NCI-H345 treated with DMSO at 0.1 percent for 48 hours (cell line): Measurements from ENCODE around the gene LDLRAD3.
A peak's percentile ranks its signal among the peaks of the same experiment; 100 is the strongest.

Experiments
- DNase-seq: peaks from one replicate; lab custom pipeline; 2025; ENCODE audit not compliant: unreplicated experiment; lab: John Stamatoyannopoulos, UW

LDLRAD3 gene

DNA sequence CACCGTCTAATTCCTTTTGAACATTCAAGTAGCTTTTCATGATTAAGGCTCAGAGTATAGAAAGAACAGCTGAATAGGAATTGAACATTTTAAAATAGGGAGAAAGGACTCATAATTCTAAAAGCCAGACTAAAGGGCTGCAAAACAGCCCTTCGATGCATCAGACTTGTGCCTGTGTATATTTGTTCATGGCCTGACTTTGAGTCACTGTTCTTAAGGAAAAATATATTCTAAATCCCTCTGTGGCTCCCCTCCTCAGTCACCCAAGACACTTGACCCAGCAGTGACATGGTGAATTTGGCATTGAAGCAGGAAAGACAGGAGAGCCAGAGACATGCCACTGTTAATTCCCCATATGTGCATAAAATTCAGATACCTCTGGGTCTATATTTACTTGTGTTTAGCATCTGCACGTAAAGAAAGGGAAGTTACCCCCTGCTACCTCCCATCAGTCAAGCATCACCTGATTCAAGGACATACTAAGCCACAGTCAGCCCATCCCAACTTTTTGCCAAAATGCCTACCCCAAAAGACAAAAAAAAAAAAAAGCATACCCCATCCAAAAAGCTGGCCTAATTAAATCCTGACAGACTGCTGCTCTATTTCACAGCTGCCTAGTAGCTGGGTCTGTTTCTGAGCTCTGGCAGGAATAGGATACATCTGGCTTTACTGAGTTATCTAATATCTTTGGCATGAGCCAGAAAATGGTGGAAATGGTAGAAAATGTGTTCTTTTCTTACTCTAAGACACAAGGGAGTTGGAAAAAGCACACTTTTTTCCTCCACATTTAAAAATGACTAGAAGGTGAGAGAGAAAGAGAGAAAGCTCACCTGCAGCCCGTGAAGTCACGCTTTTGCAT is 251.9 kb downstream of the LDLRAD3 start:
- no peak for DNase-seq

DNA sequence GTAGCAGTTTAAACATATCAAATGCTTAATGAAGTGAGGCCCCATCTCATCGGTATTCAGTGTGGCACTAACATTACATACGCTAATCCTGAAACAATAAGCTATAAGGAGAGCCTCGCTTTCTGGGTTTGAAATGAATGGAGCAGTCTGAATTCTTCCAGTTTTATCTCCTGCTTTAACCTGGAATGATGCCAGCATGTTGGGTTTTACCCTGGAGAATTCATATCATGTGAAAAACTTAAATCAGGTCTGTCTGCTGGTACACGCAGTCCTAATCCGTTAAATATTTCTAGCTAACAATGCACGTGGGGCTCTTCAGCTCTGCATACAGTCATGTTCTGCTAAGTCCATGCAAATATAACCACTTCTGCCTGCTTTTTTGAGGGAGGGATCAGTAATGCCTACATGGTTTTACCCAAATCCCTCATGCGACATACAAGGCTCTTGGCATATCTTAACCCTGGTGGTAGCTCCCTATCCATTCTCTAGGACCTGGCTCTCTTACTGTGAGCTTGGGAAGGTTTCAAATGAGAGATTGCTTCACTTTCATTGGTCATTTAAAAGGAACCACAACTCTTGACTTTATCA is 252.6 kb downstream of the LDLRAD3 start:
- no peak for DNase-seq

DNA sequence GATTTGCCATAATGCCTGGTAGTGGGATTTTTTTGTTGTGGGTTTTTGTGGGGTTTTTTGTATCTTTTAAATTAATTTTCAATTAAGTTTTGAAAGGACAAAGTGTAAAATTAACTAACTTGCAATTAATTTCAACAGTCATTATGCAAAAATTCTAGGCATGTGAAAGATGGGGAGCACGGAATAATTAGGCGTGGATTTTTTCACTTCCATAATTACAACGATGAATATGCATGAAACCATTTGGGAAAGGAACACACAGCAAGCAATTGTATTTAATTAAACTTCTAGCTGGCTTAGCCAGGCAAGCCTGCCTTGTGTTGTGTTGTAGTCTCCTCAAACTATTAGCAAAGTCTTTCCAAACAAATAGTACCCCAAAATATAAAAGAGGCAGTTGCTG is 257.5 kb downstream of the LDLRAD3 start:
- no peak for DNase-seq

DNA sequence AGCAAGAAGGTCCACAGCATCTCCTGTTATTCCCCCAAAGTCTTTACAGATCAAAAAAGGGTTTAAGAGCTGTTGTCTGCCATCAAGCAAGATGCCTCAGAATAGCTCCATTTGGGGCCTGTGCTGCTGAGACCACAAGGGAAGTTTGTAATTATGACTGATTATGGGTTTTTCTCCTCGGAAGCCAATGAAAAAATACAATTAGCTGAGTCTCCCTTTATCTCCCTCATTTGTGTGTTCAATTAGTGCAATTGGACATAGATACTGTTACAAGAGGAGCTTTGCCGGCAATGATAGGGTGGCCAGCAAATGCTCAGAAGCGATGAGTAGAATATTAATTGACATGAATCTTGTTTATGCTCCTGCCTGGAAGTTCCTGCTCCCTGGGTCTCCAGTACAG is 261.7 kb downstream of the LDLRAD3 start:
- DNase-seq: no peak

DNA sequence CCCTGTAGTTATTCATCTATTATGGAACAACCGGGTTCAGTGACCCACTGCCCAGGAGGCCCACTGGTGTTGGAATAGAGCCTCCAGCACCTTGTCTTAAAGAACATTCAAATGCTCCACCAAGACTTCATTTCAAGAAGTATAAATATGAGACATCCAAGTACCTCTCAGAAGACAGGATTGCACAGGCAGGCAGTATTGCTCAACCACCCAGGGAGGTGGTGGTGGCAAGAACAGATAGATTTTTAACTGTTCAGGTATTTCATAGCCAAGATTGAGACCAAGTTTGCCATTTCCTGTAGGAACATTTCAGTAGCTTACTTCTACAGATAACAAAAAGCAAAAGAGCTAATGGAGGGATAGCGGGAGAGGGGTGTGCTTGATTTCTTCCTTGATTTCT is 266.7 kb downstream of the LDLRAD3 start:
- no peak for DNase-seq

DNA sequence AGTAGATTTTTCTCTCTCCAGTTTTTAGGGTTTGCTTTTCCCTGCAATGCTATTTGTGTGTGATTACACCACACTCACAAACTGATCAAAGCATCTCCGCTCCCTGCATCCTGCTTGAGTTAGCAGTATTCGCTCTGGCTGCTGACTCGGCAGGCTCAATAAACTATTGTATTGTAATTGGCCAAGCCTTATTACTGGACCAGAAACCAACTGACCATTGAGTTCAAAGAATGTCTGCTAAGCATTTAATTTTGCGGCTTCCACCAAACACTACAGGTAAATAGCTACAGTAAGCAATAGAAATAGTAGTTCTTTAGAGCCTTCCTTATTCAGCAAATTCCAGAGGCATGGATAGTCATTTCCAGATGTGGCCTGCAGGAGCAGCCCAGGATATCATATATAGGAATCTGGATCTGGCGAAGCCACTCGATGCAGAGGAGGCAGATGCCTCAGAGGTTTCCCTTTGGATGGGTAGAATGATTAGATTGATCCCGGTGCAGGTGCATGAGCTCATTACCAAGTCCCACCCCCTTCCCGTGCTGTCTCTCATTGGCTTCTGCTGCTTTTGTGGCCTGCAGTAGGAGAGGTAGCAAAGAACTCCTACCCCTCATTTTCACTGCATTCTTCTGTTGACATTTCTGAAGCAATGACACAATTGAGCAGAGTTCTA is 268.0 kb downstream of the LDLRAD3 start:
- no peak for DNase-seq

DNA sequence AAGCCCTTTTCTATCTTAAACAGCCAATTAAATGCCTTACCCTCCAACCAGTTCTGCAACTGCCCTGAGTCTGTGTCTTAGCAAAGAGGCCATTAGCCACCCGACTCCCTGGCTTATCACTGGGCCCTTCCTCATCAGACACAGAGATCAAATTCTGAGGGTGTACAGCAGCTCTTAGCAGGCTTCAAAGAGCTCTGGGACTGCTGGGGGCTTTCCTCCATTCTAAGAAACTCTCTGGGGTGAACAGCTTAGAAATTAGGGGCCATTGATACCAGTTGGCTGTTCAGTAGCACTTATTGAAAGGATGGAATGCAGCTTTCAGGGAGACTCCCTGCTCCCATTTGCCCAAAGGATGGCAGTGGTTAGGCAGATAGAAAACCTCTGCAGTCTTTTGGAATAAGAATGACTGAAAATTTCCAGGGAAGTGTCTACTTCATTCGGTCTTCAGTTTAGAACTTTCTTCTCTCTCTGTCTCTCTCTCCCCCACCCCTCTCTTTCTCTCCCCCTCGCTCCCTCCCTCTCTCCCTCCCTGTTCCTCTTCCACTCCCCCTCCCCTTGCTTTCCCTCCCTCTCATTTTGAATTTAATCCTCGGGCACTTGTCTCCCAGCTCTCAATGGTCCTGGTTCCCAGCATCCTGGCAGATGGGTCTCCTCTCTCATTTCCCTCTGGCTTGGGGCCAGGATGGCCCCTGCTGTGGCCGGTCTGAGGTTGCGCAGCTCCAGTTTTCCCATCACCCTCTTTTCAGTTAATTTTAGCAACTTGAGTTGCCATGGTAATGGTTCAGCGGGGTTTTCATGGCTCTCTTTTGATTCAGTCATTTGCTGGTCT is 268.9 kb downstream of the LDLRAD3 start:
- DNase-seq: peak; percentile 71

DNA sequence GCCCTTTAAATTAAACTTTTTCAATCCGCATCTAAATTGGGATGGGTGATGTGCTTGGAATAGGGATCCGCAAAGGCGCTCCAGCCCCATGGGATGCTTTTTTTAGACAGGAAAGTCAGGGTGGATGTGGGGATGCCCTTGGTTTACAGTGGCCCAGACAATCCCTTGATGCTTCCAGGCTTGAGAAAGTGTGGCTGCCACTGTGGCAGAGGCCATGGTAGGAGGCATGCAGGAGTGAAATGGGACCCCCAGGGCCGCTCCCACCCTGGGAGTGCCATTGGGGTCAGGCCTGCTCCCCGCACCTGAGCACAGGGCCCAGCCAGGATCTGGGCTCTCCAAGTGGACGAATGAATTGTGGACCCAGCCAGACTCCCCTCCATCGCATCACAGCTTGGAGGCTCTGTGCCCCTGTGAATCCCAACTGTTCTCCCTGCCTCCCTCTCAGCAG is 269.6 kb downstream of the LDLRAD3 start:
- DNase-seq: no peak

DNA sequence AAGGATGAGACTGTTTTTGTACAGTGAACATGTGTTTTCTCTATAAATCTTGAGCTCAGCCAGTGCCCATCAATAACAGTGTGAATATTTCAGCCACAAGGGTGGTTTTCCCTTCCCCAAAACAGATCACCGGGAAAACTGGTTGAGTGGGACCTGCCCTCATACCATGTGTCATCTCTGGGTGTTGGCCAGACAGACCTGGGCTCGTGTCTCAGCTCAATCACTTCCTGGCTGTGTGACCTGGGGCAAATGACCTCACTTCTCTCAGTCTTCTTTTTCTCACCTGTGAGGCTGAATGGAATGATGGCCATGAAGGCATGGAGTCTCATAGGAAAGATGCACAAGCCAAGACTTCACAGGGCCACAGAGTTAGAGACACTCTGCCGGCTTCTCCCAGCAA is 270.6 kb downstream of the LDLRAD3 start:
- no peak for DNase-seq

DNA sequence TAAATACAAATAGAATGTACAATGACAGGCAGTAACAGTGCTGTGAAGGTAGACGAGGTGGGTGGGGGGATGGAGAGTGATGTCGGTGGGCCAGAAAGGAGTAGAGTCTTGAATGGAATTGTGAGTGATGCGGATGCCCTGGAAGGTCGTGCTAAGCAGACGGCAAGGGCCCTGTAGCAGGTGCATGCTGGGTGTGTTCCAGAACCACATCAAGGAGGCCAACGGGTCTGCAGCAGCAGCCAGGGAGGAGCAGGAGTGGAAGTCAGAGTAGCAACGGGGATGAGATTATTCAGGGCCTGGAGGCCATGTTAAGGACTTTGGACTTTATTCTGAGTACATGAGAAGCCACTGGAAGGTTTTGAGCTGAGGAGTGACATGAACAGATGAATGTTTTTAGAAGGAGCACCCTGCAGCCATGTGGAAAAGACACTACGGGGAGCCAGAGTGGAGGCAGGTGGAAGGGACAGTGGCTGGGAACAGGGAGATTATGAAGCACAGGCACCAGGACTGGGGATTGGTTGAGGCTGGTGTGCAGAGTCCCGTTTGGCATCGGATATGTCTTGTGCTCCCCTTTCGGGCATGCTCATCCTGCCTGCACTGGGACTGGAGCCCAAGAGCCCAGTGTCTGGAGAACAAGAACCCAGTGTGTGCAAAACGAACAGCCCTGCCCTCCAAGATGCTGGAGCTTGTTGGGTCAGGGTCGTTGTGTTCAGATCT is 271.3 kb downstream of the LDLRAD3 start:
- no peak for DNase-seq

DNA sequence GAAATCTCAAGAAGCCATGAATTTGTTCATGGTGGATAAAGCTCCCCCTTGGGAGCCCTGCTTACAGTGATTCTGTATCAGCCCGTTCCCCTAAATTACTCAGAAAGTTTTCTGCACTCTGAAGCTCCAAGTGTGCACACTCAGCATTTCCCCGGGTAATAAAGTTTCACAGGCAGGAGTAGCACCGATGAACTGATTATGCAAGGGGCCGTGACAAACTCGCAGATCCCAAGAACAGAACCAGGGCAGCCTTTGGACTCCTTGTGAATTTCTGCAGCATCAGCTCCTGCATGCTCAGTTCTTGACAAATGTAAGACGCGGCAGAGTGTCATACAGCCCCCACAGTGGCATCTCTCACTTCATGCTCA is 271.8 kb downstream of the LDLRAD3 start:
- no peak for DNase-seq

DNA sequence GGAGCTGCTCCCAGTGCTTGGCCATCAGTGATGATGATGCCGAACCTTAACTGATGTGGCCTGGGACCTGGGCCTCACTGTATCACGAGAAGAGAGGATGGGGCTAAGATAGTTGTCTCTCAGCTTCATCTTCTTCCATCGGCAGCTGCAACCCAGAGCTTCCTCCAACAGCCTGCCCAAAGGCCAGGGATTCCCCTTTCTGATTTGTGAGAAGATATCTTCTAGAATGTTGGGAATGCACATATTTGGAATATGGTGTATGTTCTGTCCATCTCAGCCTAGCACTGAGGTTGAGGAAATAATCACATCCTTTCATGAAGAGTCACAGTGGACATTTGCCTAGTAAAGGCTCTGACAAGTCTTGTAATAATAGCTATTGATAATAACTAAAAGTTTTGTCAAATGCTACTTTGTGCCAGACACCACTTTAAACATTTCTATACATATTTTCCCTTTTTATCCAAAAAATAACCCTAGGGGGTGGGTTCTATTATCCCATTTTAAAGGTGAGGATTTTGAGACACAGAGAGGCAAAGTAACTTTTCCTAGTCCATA is 272.3 kb downstream of the LDLRAD3 start:
- DNase-seq: no peak

DNA sequence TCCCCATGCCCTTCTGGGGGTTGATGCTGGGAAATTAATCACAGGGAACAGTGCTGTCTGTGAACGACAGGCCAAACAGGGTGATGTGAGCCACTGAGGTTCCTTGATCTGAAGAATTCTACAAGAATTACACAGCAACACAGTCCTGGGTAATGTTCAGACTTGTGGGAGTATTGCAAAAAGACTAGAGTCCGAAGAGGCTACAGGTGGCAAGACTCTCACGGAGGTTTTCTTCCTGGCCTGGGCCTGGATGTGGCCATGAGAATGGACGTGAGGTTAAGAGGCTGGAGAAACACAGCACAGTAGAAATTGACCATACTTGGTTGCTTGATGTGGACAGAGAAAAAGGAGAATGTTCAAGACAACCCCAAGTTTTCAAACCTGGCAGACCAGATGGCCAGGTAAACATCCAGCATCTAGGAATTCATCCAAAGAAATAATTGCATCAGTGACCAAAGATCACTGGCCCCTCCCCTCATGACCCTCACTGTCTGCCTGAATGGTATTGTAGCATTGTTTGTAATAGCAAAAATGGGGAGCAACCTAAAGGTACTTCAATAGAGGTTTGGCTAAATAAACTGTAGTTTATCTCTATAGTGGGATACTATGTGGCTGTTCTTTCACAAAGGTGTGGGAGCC is 274.5 kb downstream of the LDLRAD3 start:
- no peak for DNase-seq

DNA sequence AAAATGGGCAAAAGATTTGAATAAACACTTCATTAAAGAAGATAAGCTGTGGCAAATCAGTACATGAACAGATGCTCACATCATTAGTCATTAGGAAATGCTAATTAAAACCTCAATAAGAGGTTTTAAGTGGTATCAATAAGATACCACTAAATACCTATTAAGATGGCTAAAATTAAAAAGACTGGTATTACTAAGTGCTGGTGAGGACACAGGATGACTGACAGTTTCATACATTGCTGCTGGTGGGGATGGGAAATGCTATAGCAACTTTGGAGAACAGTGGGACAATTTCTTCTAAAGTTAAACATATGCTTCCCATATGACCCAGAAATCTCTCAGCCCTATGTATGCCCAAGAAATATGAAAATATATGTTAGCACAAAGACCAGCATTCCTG is 276.1 kb downstream of the LDLRAD3 start:
- no peak for DNase-seq

DNA sequence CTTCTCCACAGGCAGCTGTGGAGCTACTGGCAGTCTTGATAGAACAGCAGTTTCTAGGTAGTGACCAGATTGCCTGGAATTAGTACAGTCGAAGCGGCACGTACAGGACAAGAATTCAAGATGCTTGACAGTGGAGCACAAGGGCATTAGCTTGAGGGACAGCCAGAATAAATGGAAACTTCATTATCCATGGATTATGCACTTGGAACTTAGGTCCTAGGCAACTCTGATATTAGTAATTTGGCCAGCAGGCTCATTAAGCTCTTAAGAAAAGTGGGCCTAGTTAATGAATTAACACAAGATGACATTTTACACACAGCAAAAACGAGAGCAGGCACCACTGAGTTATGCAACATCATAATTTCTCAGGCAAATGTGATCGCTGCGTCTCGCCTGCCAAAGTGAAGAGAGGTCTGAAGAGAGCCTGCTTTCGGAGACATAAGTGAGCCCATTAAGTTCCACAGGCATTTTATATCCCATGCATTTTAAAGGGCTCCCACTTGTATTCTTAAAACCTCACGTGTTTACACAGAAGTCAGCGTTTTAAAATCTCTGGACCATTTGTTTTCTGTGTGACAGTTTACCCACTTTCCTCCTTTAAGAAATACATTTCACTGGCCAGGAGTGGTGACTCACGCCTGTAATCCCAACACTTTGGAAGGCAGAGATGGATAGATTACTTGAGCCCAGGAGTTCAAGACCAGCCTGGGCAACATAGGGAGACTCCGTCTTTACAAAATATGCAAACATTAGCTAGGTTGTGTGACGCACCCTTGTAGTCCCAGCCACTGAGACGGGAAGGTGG is 279.2 kb downstream of the LDLRAD3 start:
- DNase-seq: no peak

DNA sequence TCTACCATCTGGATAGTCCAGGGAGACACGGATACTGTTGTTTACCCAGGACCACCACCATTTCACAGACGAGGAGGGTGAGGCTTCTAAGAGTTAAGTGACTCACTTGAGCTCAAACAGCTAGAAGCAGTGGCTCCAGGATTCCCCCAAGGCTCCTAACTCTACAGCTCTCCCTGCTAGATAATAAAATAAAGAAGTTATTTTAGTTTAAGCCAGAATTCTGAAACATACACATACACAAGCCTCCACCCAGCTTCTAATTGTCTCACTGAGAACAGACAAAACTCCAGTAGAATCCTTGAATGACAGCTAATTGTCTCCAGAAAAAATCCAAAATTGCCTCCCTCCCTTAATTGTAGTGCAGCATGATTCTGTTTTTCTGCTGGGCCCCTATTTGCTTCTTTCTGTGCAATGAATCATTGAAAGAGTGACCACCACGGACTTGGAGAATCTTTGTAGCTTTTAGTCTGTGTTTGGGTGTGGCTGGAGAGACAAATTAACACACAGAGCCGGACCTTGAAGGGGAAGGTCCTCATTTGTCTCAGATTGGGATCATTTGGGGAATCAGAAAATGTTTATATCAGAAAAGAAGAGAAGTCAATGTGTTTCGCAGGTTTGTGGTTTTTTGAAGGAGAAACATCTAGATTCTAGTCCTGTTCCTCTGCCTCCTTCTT is 280.5 kb downstream of the LDLRAD3 start:
- DNase-seq: no peak

DNA sequence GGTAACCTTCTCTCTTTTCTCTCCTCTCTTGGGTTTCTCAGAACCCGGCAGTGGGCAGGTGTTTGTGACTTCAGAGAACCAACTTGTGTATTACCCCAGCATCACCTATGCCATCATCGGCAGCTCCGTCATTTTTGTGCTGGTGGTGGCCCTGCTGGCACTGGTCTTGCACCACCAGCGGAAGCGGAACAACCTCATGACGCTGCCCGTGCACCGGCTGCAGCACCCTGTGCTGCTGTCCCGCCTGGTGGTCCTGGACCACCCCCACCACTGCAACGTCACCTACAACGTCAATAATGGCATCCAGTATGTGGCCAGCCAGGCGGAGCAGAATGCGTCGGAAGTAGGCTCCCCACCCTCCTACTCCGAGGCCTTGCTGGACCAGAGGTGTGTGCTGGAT is 283.2 kb downstream of the LDLRAD3 start:
- DNase-seq: no peak

DNA sequence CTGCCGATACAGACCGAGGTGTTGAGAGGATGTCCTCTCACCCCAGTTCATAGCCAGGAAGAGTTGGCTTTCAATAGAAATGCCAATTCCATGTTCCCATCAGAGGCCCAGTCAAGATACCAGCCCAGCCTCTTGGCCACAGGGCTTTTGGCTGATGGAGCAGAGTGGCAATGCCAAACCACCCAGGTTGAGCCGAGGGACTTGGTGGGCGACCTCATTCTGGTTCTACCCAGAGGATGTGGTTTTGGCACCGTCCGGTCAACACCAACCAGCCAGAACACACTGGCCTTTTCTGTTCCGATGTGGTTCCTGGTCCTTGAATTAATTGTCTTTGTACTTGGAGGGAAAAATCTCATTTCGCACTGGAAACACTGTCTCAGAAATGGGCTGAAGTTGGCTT is 284.8 kb downstream of the LDLRAD3 start:
- no peak for DNase-seq
